Measurements from ENCODE around the gene TMED8.
"Not testable (repeated sequence)": the region's sequence is repeated elsewhere in the genome, so short reads cannot be mapped to it uniquely, and the experiment has no call there.

TMED8 gene

DNA sequence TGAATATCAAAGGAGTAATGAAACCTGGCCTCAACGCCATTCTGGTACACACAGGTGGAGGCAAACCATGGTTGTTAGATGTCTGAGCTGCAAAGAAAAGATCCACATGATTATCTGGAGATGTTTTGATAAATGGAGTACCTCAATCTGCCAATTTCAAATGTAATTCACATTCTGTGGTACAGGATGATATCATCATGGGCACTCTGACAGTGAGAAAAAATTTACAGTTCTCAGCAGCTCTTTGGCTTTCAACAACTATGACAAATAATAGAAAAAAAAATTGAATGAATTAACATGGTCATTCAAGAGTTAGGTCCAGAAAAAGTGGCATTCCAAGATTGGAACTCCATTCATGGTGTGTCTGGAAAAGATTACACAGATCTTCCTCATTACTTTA, 17.3 kb downstream of the TMED8 start:
- DNase-seq, result no peak

GRCh38 chr14:77356899-77357298, 20.0 kb downstream of the TMED8 start:
- DNase-seq, result no peak

- DNase-seq, result no peak
Observed at GRCh38 chr14:77355811-77356210, 21.1 kb downstream of the TMED8 start.

GRCh38 chr14:77353469-77354141, 23.3 kb downstream of the TMED8 start:
- no peak for DNase-seq

DNA sequence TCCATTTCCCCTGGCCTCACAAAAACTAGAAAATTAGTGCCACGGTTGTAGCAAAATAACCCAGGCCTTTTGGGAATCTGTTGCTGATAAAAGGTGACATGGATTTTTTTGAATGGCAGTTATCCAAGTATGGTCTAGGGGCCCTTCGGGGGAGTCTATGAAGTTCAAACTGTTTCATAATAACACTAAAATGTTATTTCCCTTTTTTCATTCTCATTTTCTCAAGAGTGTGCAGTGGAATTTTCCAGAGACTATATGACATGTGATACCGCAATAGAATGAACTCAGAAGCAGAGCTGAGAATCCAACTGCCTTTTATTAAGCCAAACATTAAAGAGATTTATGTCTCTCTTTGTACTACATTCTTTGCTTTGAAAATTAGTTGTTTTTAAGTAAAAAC, 29.1 kb downstream of the TMED8 start:
- DNase-seq, result no peak

DNA sequence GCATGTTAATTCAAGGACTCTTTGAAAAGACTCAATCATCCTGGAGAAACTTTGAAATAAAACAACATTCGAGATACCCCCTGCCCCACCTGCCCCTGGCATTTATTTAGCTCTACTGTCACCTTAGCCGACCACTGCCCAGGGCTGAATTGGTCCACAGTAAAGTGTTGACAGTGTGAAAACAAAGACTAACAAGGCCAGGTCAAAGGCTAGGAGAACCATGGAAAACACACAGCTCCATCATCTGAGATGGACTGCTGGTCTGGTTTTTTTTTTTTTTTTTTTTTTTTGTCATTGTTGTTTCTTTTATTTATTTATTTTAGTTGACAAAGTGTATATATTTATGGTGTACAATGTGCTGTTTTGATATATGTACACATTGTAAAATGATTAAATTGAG, 30.4 kb downstream of the TMED8 start:
- no peak for DNase-seq

GRCh38 chr14:77344377-77344996, 32.4 kb downstream of the TMED8 start:
- DNase-seq, result no peak

DNA sequence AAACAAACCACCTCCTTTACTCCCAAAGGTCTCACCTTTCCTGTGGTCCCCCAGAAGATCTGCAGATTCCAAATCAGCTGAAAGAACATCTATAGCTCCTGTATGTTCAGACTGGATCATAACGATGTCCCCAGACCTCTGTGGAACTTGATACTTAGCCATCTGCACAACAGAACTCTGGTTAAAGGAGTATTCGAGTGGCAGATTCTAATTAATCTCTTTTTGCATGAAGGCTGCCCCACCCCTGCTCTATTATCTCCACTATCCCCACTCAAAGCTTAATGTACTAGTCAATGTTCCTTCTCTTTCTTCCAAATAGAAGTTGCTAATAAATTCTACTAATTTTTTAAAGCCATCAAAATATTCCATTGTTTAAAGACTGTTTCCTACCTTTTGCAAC, 33.2 kb downstream of the TMED8 start:
- no peak for DNase-seq

DNA sequence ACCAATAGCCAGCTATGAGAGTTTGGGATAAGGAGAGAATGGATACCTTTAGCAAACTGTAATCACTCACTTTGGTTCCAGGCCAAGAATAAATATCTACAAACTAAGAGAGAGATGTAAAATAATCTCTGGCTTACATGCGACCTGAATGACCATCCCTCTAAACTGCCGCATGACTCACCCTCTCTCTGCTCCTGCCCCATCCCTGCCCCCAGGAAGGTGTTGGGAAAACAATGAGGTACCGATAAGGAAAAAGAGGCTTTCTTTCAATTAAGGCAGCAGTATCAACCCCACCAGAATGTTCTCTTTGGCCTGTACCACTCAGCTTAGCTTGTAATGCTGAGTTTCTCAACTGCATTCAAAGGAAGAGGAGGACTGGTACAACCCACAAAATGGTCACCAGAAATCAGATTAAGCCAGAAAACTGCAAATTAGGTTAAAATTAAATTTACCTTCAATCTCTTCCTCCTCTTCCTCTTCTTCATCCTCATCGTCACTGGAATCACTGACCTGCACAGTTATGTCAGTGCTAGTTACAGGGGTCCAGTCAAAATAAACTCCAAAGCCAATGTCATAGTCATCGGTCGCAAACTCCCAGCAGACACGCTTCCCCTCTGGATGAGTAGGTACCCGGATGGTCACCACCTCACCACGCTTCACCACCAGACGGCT, 34.0 kb downstream of the TMED8 start:
- DNase-seq, result no peak

GRCh38 chr14:77340389-77340788, 36.5 kb downstream of the TMED8 start:
- DNase-seq, result no peak

DNA sequence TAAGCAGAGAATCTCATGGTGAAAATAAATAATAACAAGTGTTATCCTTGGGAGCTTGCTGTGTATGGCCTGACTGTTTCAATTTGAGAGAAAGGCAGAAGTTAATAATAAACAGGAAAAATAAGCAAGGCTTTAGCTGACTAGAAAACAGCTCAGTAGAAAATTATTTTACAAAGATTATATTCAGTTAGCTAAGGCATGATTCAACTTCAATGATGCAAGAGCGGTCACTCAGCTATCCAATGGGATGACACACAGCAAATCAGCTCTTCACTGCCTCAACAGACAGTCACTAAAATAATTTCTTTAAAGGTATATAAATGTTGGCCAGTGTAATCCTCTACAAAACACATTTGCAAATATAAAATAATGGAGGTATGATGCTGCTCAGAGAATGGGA, 37.5 kb downstream of the TMED8 start:
- DNase-seq, result no peak

DNA sequence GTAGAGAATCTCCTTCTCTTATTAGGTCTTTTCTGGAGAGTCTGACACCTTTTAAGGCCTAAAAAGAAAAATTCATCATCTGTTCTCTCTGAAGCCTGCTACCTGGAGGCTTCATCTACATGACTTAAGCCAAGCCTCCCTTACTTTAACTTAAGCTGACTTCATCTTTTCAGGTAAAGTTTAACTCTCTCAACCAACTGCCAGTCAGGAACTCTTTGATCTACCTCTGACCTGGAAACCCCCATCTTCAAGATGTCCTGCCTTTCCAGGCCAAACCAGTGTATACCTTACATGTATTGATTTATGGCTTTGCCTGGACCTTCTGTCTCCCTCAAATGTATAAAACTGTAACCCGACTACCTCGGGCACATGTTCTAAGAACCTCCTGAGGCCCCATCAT, 38.6 kb downstream of the TMED8 start:
- no peak for DNase-seq

DNA sequence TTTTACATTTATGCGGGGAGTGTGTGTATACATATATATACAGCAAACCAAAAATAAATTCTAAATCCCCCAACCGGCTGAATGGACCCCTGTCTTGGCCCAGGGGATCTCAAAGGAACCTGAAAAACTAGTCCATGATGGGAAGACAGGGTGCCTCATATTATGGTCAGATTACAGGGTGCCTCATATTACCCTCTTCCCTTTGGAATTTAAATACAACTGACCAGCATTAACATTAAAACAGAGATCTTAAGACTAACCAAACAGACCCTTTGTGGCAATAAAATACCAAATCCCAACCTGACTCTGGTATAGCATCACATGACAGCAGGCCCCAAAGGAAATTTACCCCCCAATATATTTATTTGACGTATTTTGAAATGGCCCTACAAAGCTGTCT, 39.0 kb downstream of the TMED8 start:
- DNase-seq, result no peak

DNA sequence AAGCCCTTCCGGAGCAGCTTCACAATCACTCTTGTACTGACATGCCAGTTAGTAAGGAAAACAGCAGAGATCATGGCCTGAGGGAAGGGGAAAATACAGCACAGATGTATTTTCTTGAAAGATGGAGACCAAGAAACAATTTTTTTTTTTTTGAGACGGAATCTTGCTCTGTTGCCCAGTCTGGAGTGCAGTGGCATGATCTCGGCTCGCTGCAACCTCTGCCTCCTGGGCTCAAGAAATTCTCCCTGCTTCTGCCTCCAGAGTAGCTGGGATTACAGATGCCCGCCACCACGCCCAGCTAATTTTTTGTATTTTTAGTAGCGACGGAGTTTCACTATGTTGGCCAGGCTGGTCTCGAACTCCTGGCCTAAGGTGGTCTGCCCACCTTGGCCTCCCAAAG, 39.6 kb downstream of the TMED8 start:
- DNase-seq, result not testable (repeated sequence)

GRCh38 chr14:77335576-77335975, 41.3 kb downstream of the TMED8 start:
- DNase-seq, result no peak

GRCh38 chr14:77329872-77330271, 47.0 kb downstream of the TMED8 start:
- no peak for DNase-seq

DNA sequence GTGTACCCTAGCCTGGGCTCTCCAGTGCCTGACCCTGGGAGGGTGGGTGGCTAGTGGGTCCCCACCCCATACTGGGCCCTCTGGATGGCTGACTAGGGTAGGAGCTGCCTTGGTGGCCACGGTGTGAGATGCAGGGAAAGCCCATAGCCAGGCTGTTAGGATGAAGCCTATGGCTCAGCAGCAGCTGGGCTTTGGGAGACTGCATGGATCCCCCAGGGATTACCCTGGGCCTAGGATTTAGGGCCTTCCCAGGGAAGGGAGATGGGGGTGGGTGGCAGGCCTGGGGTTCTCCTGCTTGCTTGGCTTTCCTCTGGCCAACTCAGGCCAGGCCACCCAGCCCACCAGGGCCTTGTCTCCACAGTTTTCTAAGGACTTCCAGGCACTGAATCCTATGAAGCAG, 49.8 kb downstream of the TMED8 start:
- no peak for DNase-seq

DNA sequence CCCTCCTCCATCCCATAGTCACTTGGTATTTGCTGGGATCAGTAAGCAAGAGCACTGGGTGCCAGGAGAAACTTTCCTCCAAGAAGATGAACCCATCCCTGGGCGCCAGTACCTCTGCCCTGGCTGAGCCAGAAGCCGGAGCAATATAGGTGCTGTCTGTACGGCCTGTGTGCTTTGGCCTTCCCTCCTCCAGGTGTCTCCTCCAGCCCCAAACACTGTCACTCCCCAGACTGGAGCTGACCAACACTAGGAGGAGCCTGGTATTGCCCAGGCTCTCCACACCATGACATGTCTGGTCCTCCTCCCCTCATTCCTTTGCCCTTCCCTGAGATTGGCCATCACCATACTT, 51.2 kb downstream of the TMED8 start:
- DNase-seq, result no peak

GRCh38 chr14:77324816-77325745, 51.8 kb downstream of the TMED8 start:
- DNase-seq, result no peak

- DNase-seq, result no peak
Observed at GRCh38 chr14:77324289-77324688, 52.6 kb downstream of the TMED8 start.

- DNase-seq, result no peak
Observed at GRCh38 chr14:77323571-77323970, 53.3 kb downstream of the TMED8 start.

- no peak for DNase-seq
Observed at GRCh38 chr14:77322951-77323350, 53.9 kb downstream of the TMED8 start.

DNA sequence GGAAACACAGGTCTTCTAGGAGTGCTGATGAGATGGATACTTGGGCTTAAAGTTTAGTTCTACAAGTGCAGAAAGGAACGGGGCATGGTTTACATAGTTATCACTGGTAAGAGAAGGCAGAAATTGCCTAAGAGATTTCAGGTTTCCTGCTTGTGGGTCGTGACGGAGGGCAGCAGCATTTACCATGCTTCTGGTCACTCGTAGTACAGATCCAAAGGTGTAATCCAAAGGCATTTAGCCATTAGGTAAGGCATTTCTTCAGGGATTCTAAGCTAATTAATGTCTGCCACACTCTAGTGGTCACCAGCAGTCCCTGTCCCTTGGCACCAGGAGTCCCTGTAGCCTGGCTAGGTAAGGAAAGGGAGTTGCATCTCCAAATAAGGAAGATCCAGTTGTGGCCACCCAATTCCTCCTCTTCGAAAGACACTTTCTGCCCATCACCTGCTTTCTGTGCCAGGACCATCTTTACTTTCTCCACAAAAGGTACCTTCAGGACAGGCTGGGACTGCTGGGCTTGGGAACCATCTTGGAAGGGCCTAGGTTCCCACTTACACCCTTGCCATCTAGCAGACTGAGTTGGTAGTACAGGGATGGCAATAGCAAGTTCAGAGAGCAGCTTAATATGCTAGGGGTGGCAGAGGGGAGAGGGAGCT, 54.5 kb downstream of the TMED8 start:
- no peak for DNase-seq

All from stimulated activated CD4-positive, alpha-beta T cell treated with anti-CD3 and anti-CD28 coated beads, Interleukin-1b, Interleukin-23, amount 100 ng/mL, for 48 hours (primary cell).